ENCODE measurements around the gene YIPF4. TPM values are rescaled to one million over a fixed set of nuclear protein-coding genes. Genes with fewer than 3 reads are reported as not detected.
A peak's percentile ranks its signal among the peaks of the same experiment; 100 is the strongest.

YIPF4 gene
- total RNA-seq, 2 experiments from 2014 or later, result 32.1 to 40.5 TPM

DNA sequence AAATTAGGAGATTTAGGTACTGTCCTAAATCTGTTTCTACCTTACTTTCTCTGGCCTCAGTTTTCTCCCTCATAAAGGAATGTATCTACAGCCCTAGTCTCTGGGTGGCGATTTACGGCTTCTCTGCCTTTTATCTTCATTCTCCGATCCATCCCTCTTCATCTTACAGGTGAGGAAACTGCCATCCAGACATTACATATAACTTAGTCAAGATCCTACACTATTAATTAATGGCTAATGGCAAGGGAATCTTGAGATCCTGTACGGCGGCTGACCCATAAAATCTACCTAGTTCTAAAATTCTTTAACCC lies 386 bp upstream of the YIPF4 start:
- Mint-ChIP-seq H3K4me1 (ENCODE audit: low read depth) (peaks cover 24% of the 10 kb centered on the region), H3K27ac (peak overlapping the region; percentile 97), H3K36me3 (ENCODE audit: low read depth) (peaks cover 10% of the 10 kb centered on the region), H3K27me3 (no peaks in the 10 kb centered on the region), H3K9me3 (no peaks in the 10 kb centered on the region), H3K4me3 (peak overlapping the region; percentile 95)
- TF ChIP-seq, protein P1, sequence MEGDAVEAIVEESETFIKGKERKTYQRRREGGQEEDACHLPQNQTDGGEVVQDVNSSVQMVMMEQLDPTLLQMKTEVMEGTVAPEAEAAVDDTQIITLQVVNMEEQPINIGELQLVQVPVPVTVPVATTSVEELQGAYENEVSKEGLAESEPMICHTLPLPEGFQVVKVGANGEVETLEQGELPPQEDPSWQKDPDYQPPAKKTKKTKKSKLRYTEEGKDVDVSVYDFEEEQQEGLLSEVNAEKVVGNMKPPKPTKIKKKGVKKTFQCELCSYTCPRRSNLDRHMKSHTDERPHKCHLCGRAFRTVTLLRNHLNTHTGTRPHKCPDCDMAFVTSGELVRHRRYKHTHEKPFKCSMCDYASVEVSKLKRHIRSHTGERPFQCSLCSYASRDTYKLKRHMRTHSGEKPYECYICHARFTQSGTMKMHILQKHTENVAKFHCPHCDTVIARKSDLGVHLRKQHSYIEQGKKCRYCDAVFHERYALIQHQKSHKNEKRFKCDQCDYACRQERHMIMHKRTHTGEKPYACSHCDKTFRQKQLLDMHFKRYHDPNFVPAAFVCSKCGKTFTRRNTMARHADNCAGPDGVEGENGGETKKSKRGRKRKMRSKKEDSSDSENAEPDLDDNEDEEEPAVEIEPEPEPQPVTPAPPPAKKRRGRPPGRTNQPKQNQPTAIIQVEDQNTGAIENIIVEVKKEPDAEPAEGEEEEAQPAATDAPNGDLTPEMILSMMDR (IDR thresholded peaks at IDR 0.05), result no peak
- no peak for ATAC-seq
- intact Hi-C loops (cut with micrococcal nuclease), result no loop called here
- ChIA-PET CTCF (no interaction called here), POLR2A (interaction anchor here (1.5 kb wide), 1 partner anchor 111 kb away, joined by 5 read pairs; the partner anchor contains the start of gene SLC30A6)
- no peak for DNase-seq

DNA sequence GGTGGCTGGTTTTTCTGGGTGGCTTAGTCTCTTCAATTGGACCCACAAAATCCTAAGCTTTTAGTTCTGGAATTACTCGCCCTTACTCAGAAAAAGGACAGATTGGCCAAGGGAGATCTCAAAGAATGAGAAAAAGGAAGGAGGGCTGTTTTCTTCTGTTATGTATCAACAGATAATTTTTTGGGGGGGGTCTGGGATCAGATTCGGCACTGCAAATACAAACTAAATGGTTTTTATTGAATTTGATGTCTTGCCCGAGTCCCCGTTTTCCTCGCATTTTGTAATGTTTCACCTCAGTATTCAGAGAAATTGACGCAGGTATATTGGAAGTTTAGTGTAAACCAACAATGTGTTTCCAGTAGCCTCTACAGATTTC lies 762 bp downstream of the YIPF4 start:
- ATAC-seq, result no peak
- Mint-ChIP-seq H3K36me3 (ENCODE audit: low read depth) (peaks cover 16% of the 10 kb centered on the region), H3K4me1 (ENCODE audit: low read depth) (peaks cover 30% of the 10 kb centered on the region), H3K27me3 (no peaks in the 10 kb centered on the region), H3K27ac (peak overlapping the region; percentile 97), H3K4me3 (peak overlapping the region; percentile 95), H3K9me3 (no peaks in the 10 kb centered on the region)
- intact Hi-C loops (cut with micrococcal nuclease), result no loop called here
- DNase-seq, result no peak
- TF ChIP-seq, protein P1 (IDR thresholded peaks at IDR 0.05), result no peak
- ChIA-PET POLR2A (interaction anchor here (1.5 kb wide), 1 partner anchor 112 kb away, joined by 5 read pairs; the partner anchor contains the start of gene SLC30A6), CTCF (interaction anchor here (0.7 kb wide), 1 partner anchor 12 kb away, joined by 3 read pairs; no protein-coding TSS in a partner anchor)

DNA sequence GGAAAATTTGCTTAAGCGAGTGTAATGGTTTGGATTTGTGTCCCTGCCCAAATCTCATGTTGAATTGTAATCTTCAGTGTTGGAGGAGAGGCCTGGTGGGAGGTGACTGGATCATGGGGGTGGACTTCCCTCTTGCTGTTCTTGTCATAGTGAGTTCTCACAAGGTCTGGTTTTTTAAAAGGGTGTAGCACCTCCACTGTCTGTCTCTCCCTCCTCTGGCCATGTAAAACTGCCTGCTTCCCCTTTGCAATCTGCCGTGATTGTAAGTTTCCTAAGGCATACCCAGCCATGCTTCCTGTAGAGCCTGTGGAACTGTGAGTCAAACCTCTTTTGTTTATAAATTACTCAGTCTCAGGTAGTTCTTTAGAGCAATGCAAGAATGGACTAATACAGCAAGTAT lies 6.6 kb downstream of the YIPF4 start:
- no peaks in the 10 kb centered on the region for H3K9me3 Mint-ChIP-seq
- TF ChIP-seq, protein P1 (IDR thresholded peaks at IDR 0.05), result no peak
- POLR2A ChIA-PET, result no interaction called here
- CTCF ChIA-PET, result no interaction called here
- H3K4me1 Mint-ChIP-seq (ENCODE audit: low read depth), result peaks cover 48% of the 10 kb centered on the region
- H3K36me3 Mint-ChIP-seq (ENCODE audit: low read depth), result peaks cover 34% of the 10 kb centered on the region
- H3K27me3 Mint-ChIP-seq, result no peaks in the 10 kb centered on the region
- intact Hi-C loops (cut with micrococcal nuclease), result no loop called here
- DNase-seq (no peak), ATAC-seq (no peak)
- H3K4me3 Mint-ChIP-seq, result no peak overlapping the region
- H3K27ac Mint-ChIP-seq, result no peak overlapping the region

DNA sequence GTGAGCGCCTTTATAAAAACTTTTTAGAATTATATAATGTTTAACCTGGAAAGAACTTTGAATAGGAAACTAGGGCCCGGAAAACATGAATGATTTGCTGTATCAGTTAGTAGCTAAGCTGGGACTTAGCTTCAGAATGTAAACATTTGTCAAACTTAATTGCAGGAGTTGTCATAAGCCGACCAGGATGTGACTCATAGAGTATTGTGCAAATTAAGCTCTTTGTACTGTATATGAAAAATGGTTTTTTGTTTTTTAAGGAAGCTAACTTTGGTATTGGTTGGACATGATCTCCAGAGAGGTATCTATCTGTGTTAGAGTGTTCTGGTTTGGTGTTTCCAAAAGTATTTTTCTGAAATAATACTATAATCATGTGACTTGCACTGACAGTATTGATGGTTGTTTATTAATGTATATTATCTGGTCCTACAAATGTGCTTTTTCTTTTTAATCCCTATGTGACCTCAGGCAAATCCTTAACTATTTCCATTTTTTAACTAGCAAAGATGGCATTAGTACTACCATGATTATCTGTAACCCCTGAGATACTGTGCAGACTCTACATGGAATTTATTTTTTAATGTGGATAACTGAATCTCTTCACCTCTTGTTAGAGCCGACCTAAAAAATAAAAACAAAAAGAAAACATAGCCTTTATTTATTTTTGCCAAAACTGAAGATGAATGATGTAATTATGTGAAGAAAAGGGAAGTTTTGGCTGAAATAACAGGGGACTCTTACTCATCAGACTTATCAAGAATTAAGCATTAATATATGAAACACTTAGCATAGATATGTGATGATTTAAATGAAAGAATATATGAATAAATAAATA lies 11.7 kb downstream of the YIPF4 start:
- intact Hi-C loops (cut with micrococcal nuclease), result no loop called here
- Mint-ChIP-seq H3K27me3 (no peaks in the 10 kb centered on the region), H3K27ac (peak overlapping the region; percentile 71), H3K4me1 (ENCODE audit: low read depth) (peaks cover 33% of the 10 kb centered on the region), H3K4me3 (no peak overlapping the region), H3K9me3 (peaks cover 2% of the 10 kb centered on the region), H3K36me3 (ENCODE audit: low read depth) (peaks cover 26% of the 10 kb centered on the region)
- TF ChIP-seq, protein P1 (IDR thresholded peaks at IDR 0.05), result no peak
- ATAC-seq (peak; percentile 39), DNase-seq (no peak)
- POLR2A ChIA-PET, result no interaction called here
- CTCF ChIA-PET, result no interaction called here

DNA sequence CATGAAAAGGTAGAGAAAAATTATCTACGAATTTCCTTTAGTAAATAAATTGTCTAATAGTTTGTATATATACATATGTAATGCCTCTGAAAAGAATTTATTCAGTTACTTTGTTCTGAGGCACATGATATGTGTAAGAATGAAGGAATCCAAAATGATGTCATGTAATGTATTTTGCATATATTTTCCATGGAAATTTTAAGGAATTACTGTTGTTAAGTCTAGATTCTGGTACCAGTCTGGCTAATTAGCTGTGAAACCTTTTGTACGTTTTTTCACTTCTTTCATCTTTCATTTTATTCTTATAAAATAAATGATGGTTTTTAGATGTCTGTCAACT lies 12.3 kb downstream of the YIPF4 start:
- Mint-ChIP-seq H3K4me3 (no peak overlapping the region), H3K36me3 (ENCODE audit: low read depth) (peaks cover 21% of the 10 kb centered on the region), H3K4me1 (ENCODE audit: low read depth) (peaks cover 27% of the 10 kb centered on the region), H3K9me3 (peaks cover 2% of the 10 kb centered on the region), H3K27ac (no peak overlapping the region), H3K27me3 (no peaks in the 10 kb centered on the region)
- intact Hi-C loops (cut with micrococcal nuclease), result no loop called here
- ChIA-PET CTCF (no interaction called here), POLR2A (no interaction called here)
- DNase-seq (no peak), ATAC-seq (no peak)
- TF ChIP-seq, protein P1 (IDR thresholded peaks at IDR 0.05), result no peak

Measured in activated CD8-positive, alpha-beta T cell treated with anti-CD3 and anti-CD28 coated beads for 36 hours (primary cell).